Measurements from ENCODE around the gene ASMT. TPM values are rescaled to one million over a fixed set of nuclear protein-coding genes. Genes with fewer than 3 reads are reported as not detected.

Gene ASMT
- total and polyA plus RNA-seq, 2 of the 4 experiments (the other 2 are of a cell fraction) = not detected

- peaks cover 3% of the 10 kb centered on the region; the same call in 1 of the 2 replicates for H3K4me1 ChIP-seq (ENCODE audit: control insufficient read depth, insufficient read depth, low read length)
- H3K9me1 ChIP-seq (ENCODE audit: insufficient read depth, low read length) = no peaks in the 10 kb centered on the region; the same call in 1 of the 2 replicates
- no peak overlapping the region; the same call in 1 of the 2 replicates for H4K5ac ChIP-seq (ENCODE audit: low read depth, low read length)
- H3K18ac ChIP-seq (ENCODE audit: low read depth, low read length) = no peak overlapping the region
- peak overlapping the region; percentile 95 for H3K4me3 ChIP-seq (ENCODE audit: insufficient read depth, low read depth, low read length)
- CTCF ChIA-PET = no interaction called here
- peak overlapping the region; percentile 95 for H2AK9ac ChIP-seq (replicated peaks; ENCODE audit: low read depth, low read length, poor library complexity)
- no TSS peak for BruUV-seq (replicated peaks)
- dilution Hi-C loops (cut with HindIII; ENCODE audit: low sequenced_read_pairs, unreplicated experiment) (no loop called here), in situ Hi-C loops (cut with MboI; ENCODE audit: low sequenced_read_pairs) (loop anchor here (25.0 kb wide), 1 partner anchor 130 kb away; the partner anchor contains the start of gene ASMTL), intact Hi-C loops (cut with micrococcal nuclease) (no loop called here)
- no peak overlapping the region for H3K23ac ChIP-seq (ENCODE audit: low read depth, low read length)
- H2BK5ac ChIP-seq (ENCODE audit: low read depth, low read length, poor library complexity, severe bottlenecking) = peak overlapping the region; percentile 17
- H3K27ac ChIP-seq (ENCODE audit: insufficient read depth, low read length) = peak overlapping the region; percentile 83
- POLR2A ChIA-PET (ENCODE audit: unreplicated experiment) = no interaction called here
- no peak overlapping the region for H3K56ac ChIP-seq (ENCODE audit: extremely low read depth, insufficient read depth, low read length)
- no peak overlapping the region; a peak in 1 of 4 replicates for H4K8ac ChIP-seq (ENCODE audit: low read depth in 2 of 2, low read length in 2 of 2)
- TF ChIP-seq FOS (IDR thresholded peaks at IDR 0.05; ENCODE audit: low read depth, low read length) = no peak
- H2BK15ac ChIP-seq (ENCODE audit: low read depth, low read length) = no peak overlapping the region
- H3K27me3 ChIP-seq (ENCODE audit: control insufficient read depth, insufficient read depth, low read length) = no peaks in the 10 kb centered on the region
- H3K4ac ChIP-seq (ENCODE audit: low read depth, low read length) = peak overlapping the region; percentile 11; the same call in 1 of the 2 replicates
- no peak overlapping the region for H2BK20ac ChIP-seq (ENCODE audit: low read depth, low read length)
- peak overlapping the region; percentile 85 for H2AFZ ChIP-seq (replicated peaks; ENCODE audit: low read length, poor library complexity)
- peak; percentile 21 for DNase-seq
- H4K20me1 ChIP-seq (ENCODE audit: insufficient read depth, low read length) = peaks cover 47% of the 10 kb centered on the region
- no peak overlapping the region for H2AK5ac ChIP-seq (ENCODE audit: low read depth, low read length)
- H3K9me3 ChIP-seq (ENCODE audit: control insufficient read depth, insufficient read depth, low read length) = no peaks in the 10 kb centered on the region
- peak overlapping the region; percentile 95 for H3K9ac ChIP-seq (ENCODE audit: low read depth, low read length)
- peak; percentile 27 for ATAC-seq (ENCODE audit: low read depth)
- peaks cover 7 to 29% of the 10 kb centered on the region in 2 experiments for H3K79me1 ChIP-seq (ENCODE audit: low read depth in 1 of 2, low read length in 2 of 2)
- H3K4me2 ChIP-seq (ENCODE audit: low read depth, low read length) = peak overlapping the region; percentile 92
- H3K36me3 ChIP-seq (ENCODE audit: control insufficient read depth, insufficient read depth, low read length) = peaks cover 37% of the 10 kb centered on the region
- H2BK120ac ChIP-seq (ENCODE audit: low read depth, low read length) = no peak overlapping the region
- 0% methylated on average over 3 of the region's 28 CpGs; no CpG with 5 or more reads in 1 of the 2 experiments for WGBS, 2 experiments (ENCODE audit: extremely low coverage in 2 of 2, insufficient read length in 1 of 2)
- H3K14ac ChIP-seq (replicated peaks; ENCODE audit: low read depth, low read length) = no peak overlapping the region
- no peak overlapping the region for H4K91ac ChIP-seq (ENCODE audit: insufficient read depth, low read depth, low read length)
Measured at GRCh38 chrX:1592470-1593142, 22.3 kb upstream of the ASMT start.

Data from IMR-90 (cell line).